Ecto neural progenitor cell (in vitro differentiated cells): Measurements from ENCODE around the gene KSR2.

Source experiments
- DNase-seq: peaks from one replicate; pipeline ENCODE4 v3.0.0-alpha.2; 2018; ENCODE audit warnings: low spot score

Gene KSR2

DNA sequence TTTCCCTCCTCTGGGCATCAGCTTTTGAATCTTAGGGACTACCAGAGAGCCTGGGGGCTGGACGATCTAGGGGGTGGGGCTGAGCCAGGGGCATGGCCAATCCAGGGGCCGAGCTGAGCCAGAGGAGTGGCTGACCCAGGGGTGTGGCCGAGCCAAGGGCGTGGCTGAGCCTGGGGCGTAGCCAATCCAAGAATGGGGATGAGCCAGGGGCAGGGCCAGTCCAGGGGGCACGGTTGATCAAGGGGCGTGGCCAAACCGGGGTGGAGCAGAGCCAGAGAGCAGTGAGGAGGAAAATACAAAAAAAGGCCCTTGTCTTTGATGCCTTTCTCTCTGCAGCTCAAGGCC is 388.1 kb downstream of the KSR2 start:
- peak; percentile 96 for DNase-seq

DNA sequence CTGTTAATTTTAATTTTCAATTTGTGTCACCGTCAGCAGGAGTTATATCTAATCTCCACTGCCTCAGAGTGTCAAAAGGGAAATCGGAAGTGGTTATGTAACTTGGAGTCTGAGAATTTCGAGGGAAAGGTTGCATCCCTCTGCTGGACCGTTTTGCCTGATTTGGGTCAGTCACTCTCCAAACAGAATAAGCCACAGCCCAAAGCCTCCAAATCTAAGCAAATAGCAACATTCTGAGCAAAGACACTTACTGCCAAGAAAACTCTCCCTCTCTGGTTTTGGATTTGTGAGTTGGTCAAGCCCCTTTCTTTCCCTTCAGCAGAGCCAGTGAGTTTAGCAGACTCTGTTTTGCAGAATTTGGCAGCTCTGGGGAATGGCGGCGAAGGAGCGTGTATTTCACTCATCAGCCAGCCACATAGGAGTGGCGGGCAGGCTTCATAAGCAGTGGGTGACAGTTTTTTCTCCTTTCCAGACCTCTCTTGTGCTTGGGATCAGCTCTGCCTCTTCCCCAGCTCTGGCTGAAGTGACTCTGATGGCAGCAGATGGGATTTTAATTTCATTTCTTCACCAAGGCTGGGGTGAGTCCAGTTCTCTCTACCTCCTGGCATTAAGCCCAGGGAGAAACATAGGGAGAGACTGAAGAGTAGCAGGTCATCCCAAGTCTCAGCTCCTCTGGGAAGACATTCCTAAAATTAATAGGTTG is 388.6 kb downstream of the KSR2 start:
- no peak for DNase-seq

DNA sequence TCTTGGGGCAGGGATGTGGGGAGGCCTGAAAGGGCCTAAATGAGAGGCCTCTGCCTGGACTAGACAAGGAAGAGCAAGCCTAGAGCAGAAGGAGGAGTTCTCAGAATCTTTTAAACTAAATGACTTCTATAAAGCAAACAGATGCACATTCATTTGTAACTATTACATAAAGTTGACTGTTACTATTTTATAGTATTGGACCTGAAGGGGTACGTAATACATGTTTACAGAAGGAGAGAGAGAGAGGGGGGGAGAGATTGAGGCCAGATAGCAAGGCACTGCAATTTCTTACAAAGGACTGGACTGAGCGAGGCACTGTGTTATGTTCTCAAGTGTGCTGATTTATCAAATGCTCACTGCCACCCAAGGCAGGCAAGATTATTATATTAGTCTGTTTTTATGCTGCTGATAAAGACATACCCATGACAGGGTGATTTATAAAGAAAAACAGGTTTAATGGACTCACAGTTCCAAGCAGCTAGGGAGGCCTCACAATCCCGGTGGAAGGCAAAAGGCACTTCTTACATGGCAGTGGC is 391.6 kb downstream of the KSR2 start:
- no peak for DNase-seq

DNA sequence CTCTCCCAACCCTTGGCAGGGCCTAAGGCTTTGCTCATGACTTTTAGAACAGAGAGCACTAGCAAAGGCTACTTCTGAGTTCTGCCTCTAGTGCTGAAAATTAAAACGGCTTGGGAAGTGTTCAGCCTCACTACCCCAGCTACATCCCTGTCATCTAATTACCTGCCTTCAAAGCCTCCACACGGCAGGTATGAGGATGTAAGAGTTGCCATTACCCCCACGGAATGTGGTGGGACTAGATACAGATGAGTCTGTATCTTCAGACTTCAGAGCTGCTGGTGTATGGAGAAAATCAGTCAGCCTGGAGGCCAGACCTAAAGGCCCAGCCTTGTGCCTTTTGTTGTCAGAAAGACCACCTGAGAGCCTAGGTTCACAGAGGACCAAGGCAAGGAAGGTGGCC is 392.7 kb downstream of the KSR2 start:
- DNase-seq = no peak

DNA sequence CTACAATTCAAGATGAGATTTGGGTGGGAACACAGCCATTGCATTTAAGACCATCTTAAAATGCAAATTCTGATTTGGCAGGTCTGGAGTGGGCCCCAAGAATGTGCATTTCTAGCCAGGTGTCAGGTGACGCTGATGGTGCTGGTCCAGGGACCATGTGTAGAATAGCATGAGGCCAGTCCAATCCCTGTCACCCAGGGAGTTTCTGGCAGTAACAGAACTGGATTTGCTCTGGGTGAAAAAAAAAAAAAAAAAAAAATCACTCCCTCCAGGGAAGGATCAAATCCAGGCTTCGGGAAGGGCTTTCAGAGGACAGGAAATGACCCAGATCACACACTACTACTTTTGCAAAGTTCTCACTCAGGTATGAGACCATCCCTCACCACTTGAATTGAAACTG is 394.1 kb downstream of the KSR2 start:
- DNase-seq = no peak

DNA sequence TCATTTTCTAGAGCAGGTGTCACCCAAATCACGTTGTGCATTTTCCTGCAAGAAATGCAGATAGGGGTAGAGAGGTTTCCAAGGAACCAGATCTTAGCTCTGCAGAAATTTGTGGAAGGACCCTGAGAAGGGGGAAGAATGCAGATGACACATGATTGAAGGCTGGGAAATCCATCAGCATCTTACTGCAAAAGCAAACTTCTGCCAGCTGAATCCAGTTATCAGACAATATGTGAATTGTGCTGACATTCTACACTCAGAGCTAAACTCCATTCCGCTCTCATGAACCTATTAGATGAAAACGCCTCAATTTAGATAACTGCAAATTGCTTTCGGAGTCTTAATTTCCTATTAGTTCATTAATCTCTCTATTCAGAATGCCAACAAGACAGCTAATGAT is 396.0 kb downstream of the KSR2 start:
- DNase-seq = no peak

DNA sequence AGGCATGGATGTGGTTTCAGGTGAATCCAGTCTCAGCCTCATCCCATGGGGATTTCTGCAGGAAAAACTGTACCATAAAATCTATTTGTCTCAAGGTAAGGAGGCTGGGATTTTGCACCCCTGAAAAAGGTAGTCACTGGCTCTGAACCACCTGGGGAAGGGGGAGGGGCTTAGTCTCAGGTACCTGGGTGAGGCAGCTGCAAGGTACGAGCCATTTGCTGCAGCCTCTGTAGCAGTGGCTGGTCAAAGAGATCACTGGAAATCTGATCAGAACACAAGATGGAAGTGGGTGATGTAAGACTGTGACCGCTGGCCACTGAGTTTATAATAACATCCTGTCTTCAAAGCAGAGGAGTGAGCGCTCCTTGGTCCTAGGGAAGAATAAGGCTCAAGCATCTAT is 397.5 kb downstream of the KSR2 start:
- DNase-seq = no peak

DNA sequence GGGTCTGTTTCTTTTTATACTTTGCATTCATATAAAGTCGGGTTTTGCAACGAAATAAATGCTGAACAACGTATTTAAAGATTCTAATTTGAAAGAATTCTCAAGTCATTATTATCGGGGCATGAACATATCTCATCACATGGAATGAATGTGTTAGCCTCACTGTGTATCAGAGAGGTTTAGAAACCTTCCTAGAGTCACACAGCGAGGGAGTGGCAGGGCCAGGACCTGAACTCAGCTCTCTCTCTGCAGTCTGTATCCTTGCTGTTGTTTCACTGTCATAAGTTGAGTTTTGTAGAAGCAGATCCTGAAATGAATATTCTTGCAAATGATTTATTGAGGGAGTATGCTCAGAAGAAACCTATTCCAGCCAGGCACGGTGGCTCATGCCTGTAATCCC is 398.2 kb downstream of the KSR2 start:
- no peak for DNase-seq

DNA sequence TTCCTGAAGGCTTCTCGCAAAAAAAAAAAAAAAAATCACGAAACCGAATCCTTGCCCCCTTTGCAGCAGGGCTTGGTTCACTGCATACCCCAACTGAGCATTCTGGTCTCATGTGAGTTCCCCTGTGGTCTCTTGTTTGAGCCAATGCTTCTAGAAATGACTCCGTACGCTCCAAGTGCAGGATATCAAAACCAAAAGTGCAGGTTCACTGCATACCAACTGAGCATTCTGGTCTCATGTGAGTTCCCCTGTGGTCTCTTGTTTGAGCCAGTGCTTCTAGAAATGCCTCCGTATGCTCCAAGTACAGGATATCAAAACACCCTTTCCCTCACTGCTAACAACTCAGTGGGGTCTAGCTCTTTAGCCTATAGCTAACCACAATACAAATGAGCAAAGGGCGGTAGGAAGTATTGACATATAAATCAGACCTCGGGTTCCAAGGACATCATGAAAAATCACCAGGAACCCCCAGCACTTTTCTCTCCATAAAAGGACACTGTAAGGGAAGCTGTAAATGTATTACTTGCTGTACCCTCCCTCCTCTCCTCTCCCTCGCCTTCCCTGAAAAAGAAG is 401.1 kb downstream of the KSR2 start:
- DNase-seq = no peak

DNA sequence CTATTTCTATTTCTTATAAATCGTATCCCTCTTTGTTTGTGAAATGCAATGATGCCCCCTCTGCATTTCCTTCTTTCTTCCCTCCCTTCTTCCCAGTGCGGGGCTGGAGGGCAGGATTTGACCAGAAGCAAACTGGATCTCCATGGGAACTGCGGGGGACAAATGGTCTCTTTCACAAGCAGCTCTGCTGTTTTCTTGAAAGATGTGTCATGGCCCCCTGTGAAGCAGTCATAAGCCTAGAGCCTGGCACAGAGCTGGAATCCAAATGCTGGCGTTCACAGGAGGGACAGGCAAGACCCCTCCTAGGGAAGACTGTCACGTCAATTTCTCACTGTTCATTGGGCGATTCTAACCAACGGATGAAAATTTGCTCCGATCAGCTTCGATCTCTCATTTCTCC is 403.9 kb downstream of the KSR2 start:
- peak; percentile 68 for DNase-seq

DNA sequence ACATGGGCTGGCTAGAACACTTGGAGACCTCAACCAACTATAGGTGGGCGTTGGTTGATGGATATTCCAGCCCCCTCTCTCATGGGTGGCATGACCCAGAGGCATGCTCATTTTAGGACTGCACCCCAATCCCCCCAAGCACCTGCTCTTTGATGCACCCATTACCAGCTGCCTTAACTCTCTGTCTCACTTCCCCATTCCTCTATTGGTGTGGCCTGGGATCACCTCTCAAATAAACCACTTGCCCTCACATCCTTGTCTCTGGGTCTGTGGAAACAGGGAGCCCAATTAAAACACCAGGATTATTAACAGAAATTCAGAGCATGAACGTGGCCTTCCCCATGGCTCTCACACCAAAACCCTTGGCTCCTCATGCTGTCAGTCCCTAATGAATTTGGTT is 405.1 kb downstream of the KSR2 start:
- no peak for DNase-seq

DNA sequence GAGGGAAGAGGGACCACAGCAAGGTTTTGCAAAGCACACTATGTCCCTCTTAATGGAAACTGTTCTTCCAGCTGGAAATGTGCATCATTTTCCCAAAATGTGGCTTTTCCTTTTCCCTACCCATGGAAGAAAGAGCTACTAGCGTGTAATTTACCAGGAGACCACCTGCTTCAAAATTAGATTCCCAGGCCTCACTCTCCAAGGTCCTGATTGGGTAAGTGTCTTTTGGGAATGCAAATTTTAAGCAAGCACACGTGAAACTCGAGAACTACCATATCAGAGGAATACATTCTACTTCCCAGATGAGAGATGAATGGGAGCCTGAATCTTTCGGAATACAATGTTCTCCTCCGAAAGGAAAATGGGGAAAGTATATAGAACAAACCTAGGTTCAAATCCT is 405.8 kb downstream of the KSR2 start:
- DNase-seq = no peak

DNA sequence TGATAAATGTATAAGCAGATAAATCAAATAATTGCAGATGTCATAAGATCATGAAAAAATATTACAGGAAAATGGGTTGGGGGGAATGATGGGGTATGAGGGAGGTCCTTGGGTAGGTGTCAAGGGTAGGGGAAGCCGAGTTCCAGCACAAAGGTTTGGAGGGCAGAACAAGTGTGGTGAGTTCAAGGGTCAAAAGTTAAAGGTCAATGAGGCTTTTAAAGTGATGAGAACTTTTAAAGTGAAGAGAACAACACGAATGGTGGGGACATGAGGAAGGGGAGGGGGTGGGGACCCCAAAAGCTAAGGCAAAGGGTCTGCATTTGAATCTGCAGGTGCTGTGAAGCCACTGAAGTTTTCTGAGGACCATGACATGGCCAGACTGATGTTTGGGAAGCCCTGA is 406.8 kb downstream of the KSR2 start:
- no peak for DNase-seq

DNA sequence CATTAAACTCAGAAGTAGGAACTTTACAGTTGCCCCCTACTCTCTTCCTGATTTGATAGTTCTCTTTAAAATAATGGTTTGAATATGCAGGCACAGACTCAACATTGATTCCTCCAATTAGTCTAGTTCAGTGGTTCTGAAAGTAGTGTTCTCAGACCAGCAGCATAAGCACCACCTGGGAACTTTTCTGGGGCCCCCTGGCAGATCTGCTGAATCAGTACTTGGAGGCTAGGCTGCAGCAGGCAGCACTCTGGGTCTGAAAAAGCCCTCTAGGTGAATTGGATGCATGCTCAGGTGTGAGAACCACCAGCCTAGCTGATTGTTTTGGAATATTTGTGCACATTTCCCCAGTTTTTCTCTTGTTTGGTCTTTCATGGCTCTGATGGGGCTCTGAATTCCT is 408.8 kb downstream of the KSR2 start:
- no peak for DNase-seq

DNA sequence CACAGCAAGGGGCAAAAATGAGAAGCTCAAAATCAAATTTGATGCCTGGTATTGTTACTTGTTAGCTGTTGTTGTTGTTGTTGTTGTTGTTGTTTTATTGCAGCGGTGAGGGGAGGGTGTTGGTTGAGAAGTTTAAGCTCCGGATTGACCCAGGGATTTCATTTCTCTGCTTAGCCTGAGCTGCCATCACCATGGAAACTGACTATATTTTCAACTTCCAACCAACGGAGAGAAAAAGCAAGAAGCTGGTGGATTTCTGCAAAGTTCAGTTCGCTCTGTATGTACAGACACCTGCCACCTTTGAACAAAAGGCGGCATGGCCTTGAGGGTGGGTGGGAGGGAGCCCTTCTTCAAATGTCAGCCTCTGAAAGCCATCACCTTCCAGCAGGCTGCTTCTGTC is 412.9 kb downstream of the KSR2 start:
- DNase-seq = no peak

DNA sequence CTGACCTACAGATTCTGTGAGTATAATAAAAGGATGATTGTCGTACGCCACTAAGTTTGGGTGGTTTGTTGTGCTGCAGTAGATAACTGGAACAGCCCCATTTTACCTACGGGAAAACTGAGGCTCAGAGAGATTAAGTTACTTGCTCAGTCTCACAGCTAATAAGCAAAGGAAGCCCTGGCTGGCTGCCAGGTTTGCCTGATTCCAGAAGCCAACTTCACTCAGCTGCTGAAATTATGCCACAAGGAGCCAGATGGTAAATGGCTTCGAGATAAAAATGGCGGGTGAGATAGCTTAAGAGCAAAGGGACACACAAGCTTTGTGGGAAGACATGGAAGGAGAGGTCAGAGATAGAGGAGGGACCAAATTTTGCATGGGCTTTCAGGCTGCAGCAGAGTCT is 415.8 kb downstream of the KSR2 start:
- DNase-seq = no peak

DNA sequence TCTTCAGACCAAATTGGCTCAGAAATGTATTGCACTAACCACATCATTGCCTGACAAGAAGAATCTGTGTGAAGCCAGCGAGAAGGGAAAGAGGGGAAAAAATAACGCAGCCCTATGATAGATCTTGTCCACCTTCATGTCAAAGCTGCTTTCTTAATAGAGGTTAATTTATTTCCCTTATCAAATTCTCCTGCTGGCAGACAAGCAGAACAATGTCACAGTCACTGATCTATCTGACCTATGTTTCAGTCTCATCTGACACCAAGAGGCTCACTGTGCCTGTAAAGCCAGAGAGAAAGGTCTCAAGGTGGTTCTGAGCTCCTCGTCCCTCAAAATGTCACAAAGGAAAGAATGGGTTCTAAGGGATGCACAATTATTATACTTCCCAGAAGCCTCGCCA is 417.1 kb downstream of the KSR2 start:
- DNase-seq = no peak

DNA sequence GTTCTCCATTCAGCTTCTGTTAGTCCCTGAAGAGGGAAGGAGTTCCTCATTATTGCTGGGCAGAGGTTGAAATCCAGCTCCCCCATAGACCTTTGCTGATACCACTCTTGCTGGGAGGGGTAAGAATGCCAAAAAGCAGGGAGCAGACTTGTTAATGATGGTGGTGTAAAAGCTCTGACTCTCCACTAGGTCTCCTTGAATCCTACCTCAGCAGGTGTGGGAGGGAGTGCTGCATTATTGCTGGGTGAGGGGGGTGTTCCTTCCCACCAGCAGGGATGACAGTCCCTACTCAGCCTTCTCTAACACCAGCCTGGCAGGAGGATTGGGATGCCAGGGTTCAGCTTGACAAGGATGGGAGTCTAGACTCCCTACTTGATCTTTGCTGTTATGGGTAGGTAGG is 421.6 kb downstream of the KSR2 start:
- no peak for DNase-seq

DNA sequence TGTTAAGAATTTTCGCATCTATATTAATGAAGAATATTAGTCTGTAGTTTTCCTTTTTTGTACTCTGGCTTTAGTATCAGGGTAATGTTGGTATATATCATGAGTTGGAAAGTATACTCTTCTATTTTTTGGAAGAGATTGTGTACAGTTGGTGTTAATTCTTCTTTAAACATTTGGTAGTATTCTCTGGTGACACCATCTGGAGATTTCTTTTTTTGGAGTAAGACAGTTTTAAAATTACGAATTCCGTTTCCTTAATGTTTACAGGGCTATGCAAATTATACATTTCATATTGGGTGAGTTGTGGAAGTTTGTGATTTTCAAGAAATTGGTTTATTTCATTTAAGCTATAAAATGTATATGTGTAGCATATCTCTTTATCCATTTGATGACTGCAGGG is 423.6 kb downstream of the KSR2 start:
- DNase-seq = no peak

DNA sequence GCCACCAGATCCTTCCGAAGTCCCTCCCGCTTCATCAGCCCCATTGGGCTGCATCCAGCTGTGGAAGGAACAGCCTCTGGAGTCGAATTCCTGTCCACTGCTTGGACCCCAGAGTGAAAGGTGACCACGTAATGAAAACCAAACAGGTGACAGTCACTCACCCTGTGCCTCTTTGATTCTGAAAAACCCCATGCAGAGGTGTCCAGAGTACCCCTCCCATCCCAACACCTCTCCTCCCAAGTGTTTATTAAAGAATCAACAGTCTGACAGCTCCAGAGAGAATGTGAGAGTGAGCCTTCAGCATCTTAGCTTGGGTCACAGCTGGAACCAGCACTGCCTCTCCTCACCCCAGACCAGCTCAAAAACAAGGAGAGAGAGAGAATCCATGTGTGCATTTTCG is 428.8 kb downstream of the KSR2 start:
- no peak for DNase-seq

DNA sequence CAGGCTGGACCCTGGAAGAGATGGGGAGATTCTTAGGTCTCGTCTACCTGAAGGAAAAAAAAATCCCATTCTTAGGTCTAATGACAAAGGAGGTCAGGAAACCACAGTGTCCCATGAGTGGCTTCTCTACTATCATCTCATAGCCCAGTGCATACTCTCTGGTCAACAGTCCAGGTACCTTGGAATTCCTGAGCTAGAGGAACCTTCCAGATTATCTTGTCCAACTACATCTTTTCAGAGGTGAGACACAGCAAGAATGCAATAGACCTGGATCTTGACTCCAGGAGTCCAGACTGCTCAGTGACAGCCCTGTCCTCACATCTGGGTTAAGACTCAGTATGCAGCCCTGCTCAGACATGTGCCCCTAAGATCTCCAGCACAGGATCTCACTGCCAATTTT is 429.9 kb downstream of the KSR2 start:
- no peak for DNase-seq

DNA sequence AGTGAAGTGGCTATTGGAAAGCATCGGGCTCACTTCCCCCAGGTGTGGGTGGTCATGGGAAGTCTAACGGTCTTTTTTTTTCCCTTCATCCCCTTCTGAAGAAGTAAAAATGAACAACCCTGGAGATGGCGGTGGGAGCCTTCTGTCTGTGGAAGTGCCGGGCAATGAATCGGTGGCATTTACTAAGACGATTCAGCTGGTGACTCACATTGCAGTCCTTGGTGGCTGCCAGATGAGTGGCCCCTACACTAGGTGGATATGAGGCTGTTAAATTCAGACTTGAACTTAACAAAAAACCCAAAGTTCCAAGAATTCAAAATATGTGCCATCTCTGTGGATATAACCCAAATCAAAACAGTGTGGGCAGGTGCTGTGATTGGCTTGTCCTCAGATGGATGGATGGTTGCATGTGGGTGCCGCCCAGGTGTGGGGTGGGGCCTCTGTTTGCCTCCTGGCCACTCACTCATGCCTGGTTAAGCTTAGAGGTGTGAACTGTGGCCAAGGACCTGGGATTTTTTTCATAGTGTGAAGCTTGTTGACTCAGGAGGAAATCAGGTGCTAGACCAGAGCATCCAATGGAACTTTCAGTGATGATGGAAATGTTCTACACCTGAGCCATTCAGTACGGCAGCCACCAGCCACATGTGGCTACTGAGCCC is 430.6 kb downstream of the KSR2 start:
- DNase-seq = no peak

DNA sequence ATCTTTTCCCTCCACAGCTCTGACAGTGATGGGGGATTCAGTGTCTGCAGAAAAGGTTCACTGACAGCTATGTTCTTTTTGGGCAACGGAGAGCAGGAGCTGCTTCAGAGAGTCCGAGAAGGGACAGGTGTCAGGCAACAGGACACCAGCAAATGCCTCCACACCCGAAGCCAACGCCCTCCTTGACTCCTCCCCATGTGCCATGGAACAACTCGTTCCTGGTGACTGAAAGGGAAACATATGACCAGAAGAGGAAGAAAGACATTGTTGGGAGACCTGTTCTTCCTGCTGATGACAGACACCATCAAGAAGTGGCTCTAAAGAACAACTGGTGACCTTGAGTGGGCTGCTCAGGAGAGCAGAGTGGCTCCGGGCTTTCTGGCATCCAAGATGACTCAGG is 435.1 kb downstream of the KSR2 start:
- no peak for DNase-seq

DNA sequence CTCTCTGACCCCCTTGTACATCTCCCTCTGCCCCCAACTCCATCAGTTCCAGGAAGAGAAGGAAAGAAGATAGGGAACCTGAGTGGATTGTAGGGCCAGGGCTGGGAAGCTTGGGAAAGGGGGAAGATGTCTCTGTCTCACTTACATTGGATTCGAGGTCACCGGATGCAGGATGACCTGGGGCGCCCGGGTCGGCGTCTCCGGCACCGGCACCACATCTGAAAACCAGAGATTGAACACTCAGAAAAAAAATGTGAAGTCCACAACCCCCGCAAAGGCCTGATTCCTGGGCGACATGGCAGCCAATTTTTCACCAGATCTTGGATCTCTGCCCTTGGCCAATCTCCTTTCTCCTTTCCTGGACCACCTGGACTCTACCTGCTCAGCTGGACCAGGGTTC is 438.0 kb downstream of the KSR2 start:
- no peak for DNase-seq
